NCI-H2081 treated with DMSO at 0.1 percent for 48 hours (cell line): ENCODE data around the gene EHMT2.
"Not testable (repeated sequence)": the region's sequence is repeated elsewhere in the genome, so short reads cannot be mapped to it uniquely, and the experiment has no call there.

ENCODE experiments used
- DNase-seq: peaks from one replicate; lab custom pipeline; 2025; lab: John Stamatoyannopoulos, UW

EHMT2 gene

GRCh38 chr6:31897612-31898382 is at the start of gene EHMT2:
EHMT2 (minus strand) TSS chr6:31897698; CDS start chr6:31897677, 21 bp downstream.
- DNase-seq = peak; percentile 17

- DNase-seq = no peak
These were observed 49.7 kb upstream of the EHMT2 start for GRCh38 chr6:31947070-31947675.

- no peak for DNase-seq
These were observed 48.9 kb upstream of the EHMT2 start for GRCh38 chr6:31946370-31946885.

GRCh38 chr6:31945507-31946369 is 48.2 kb upstream of the EHMT2 start, which contains the start of gene CFB:
CFB (plus strand) TSS chr6:31946095; CDS start chr6:31946222, 127 bp downstream.
- no peak for DNase-seq

- DNase-seq = no peak
These were observed 47.6 kb upstream of the EHMT2 start for GRCh38 chr6:31945154-31945506.

GRCh38 chr6:31943742-31944141 is 46.2 kb upstream of the EHMT2 start:
- no peak for DNase-seq

- DNase-seq = no peak
These were observed 42.8 kb upstream of the EHMT2 start for GRCh38 chr6:31940256-31940664.

- DNase-seq = no peak
These were observed 38.3 kb upstream of the EHMT2 start for GRCh38 chr6:31935823-31936222.

GRCh38 chr6:31935021-31935420 is 37.5 kb upstream of the EHMT2 start:
- DNase-seq = no peak

GRCh38 chr6:31933537-31933936 is 36.0 kb upstream of the EHMT2 start:
- no peak for DNase-seq

GRCh38 chr6:31932137-31932536 is 34.6 kb upstream of the EHMT2 start:
- DNase-seq = not testable (repeated sequence)

- no peak for DNase-seq
These were observed 33.5 kb upstream of the EHMT2 start for GRCh38 chr6:31930962-31931361.

- DNase-seq = no peak
These were observed 31.1 kb upstream of the EHMT2 start for GRCh38 chr6:31928672-31928939.

GRCh38 chr6:31927863-31928671 is 30.6 kb upstream of the EHMT2 start:
- no peak for DNase-seq

- DNase-seq = no peak
These were observed 29.9 kb upstream of the EHMT2 start, which contains the start of gene C2 for GRCh38 chr6:31927242-31927862. C2 (plus strand) TSS chr6:31927717; CDS start chr6:31927753, 36 bp downstream.

- DNase-seq = no peak
These were observed 25.4 kb upstream of the EHMT2 start for GRCh38 chr6:31922942-31923341.

GRCh38 chr6:31920811-31921210 is 23.3 kb upstream of the EHMT2 start:
- DNase-seq = no peak

GRCh38 chr6:31919624-31920303 is 22.3 kb upstream of the EHMT2 start:
- DNase-seq = no peak

- no peak for DNase-seq
These were observed 20.7 kb upstream of the EHMT2 start for GRCh38 chr6:31918069-31918720.

- DNase-seq = no peak
These were observed 18.3 kb upstream of the EHMT2 start for GRCh38 chr6:31915756-31916155.
